SH-SY5Y (cell line): Measurements from ENCODE around the gene SPOP.

Source experiments
- GATA2 ChIP-seq: IDR thresholded peaks from 2 replicates; pipeline ENCODE4 v1.6.1; 2011; ENCODE audit warnings: mild to moderate bottlenecking, low read depth, low read length
- GATA3 ChIP-seq: IDR thresholded peaks from 2 replicates; pipeline ENCODE4 v1.6.1; 2011; ENCODE audit warnings: low read depth, mild to moderate bottlenecking, low read length, moderate library complexity

DNA sequence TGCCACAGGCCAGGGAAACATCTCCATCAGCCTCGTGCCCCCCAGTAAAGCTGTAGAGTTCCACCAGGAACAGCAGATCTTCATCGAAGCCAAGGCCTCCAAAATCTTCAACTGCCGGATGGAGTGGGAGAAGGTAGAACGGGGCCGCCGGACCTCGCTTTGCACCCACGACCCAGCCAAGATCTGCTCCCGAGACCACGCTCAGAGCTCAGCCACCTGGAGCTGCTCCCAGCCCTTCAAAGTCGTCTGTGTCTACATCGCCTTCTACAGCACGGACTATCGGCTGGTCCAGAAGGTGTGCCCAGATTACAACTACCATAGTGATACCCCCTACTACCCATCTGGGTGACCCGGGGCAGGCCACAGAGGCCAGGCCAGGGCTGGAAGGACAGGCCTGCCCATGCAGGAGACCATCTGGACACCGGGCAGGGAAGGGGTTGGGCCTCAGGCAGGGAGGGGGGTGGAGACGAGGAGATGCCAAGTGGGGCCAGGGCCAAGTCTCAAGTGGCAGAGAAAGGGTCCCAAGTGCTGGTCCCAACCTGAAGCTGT lies 98.9 kb downstream of the SPOP start:
- TF ChIP-seq GATA3 (no peak), GATA2 (no peak)
